Measurements from ENCODE around the gene CIT. TPM values are rescaled to one million over a fixed set of nuclear protein-coding genes. Genes with fewer than 3 reads are reported as not detected.

The CIT gene
- total and polyA plus RNA-seq, 4 donors: 0.31 to 24.7 (median 1.8) TPM

- no peak for TF ChIP-seq RAD21 (IDR thresholded peaks at IDR 0.05)
- no peak for TF ChIP-seq GABPA (IDR thresholded peaks at IDR 0.05 in 1 of 2, conservative IDR thresholded peaks at IDR 0.05 in 1 of 2)
- TF ChIP-seq YY1 (IDR thresholded peaks at IDR 0.05): peak; percentile 53
- Histone ChIP-seq H3K36me3 (ENCODE audit: control insufficient read depth in 4 of 4, insufficient read depth in 3 of 4, low read depth in 1 of 4, low read length in 3 of 4) (no peaks in the 10 kb centered on the region), H3K4me1 (ENCODE audit: control insufficient read depth in 4 of 4, insufficient read depth in 4 of 4, low read length in 3 of 4) (peaks cover 0 to 10% (median 2%) of the 10 kb centered on the region in 4 donors), H3K9me3 (ENCODE audit: control insufficient read depth in 4 of 4, low read length in 3 of 4) (no peaks in the 10 kb centered on the region), H3K27me3 (ENCODE audit: control insufficient read depth in 4 of 4, insufficient read depth in 4 of 4, low read length in 3 of 4) (no peaks in the 10 kb centered on the region), H3K4me3 (ENCODE audit: low read depth in 1 of 3, low read length in 3 of 3) (no peak overlapping the region), H3K27ac (ENCODE audit: low read depth in 1 of 2, low read length in 2 of 2) (no peak overlapping the region), H3K9ac (ENCODE audit: low read depth in 1 of 2, low read length in 2 of 2) (no peak overlapping the region)
- DNase-seq (ENCODE audit: low spot score): no peak
These were observed 156.8 kb downstream of the CIT start for GRCh38 chr12:119720349-119720748.

GRCh38 chr12:119718141-119718540 lies 159.0 kb downstream of the CIT start:
- H3K4me3 ChIP-seq (ENCODE audit: low read depth in 1 of 3, low read length in 3 of 3): no peak overlapping the region
- no peak for DNase-seq (ENCODE audit: low spot score)
- no peaks in the 10 kb centered on the region for H3K27me3 ChIP-seq (ENCODE audit: control insufficient read depth in 4 of 4, insufficient read depth in 4 of 4, low read length in 3 of 4)
- peaks cover 0 to 2% (median 0%) of the 10 kb centered on the region in 4 donors for H3K9me3 ChIP-seq (ENCODE audit: control insufficient read depth in 4 of 4, low read length in 3 of 4)
- no peaks in the 10 kb centered on the region for H3K36me3 ChIP-seq (ENCODE audit: control insufficient read depth in 4 of 4, insufficient read depth in 3 of 4, low read depth in 1 of 4, low read length in 3 of 4)
- peaks cover 3 to 14% (median 7%) of the 10 kb centered on the region in 4 donors for H3K4me1 ChIP-seq (ENCODE audit: control insufficient read depth in 4 of 4, insufficient read depth in 4 of 4, low read length in 3 of 4)
- no peak overlapping the region for H3K27ac ChIP-seq (ENCODE audit: low read depth in 1 of 2, low read length in 2 of 2)
- no peak overlapping the region for H3K9ac ChIP-seq (ENCODE audit: low read depth in 1 of 2, low read length in 2 of 2)
- WGBS: 98% methylated on average over 17 of the region's 17 CpGs
- TF ChIP-seq HNF4G (IDR thresholded peaks at IDR 0.05) (no peak), FOXA1 (IDR thresholded peaks at IDR 0.05) (no peak), MAX (IDR thresholded peaks at IDR 0.05) (no peak), NR2F2 (IDR thresholded peaks at IDR 0.05) (no peak), REST (IDR thresholded peaks at IDR 0.05) (no peak), YY1 (IDR thresholded peaks at IDR 0.05) (no peak), EGR1 (IDR thresholded peaks at IDR 0.05; ENCODE audit: low read depth in 2 of 2) (no peak), RAD21 (IDR thresholded peaks at IDR 0.05) (no peak), ZBTB33 (IDR thresholded peaks at IDR 0.05) (no peak), FOXA2 (IDR thresholded peaks at IDR 0.05) (no peak), ATF3 (IDR thresholded peaks at IDR 0.05) (no peak), SP1 (IDR thresholded peaks at IDR 0.05) (no peak), GABPA (IDR thresholded peaks at IDR 0.05 in 1 of 2, conservative IDR thresholded peaks at IDR 0.05 in 1 of 2) (no peak), CTCF (IDR thresholded peaks at IDR 0.05; ENCODE audit: low read depth, low read length, missing input control) (no peak), TAF1 (conservative IDR thresholded peaks at IDR 0.05) (no peak)
